Adrenal gland (tissue), 5 donors: Measurements from ENCODE around the gene CD7.

Source experiments
- CTCF ChIP-seq, 6 experiments: fragments of 450-650 bp in 4 of 6; fragments of 200-600 bp in 2 of 6; sonication (generic) in 1 of 6; IDR thresholded peaks; 1 replicate in 5 of 6; 2 replicates in 1 of 6; pipeline versions ENCODE4 v1.5.1 to v1.8.0; 2016 to 2021; ENCODE audit warnings: antibody characterized with exemption in 6 of 6, mild to moderate bottlenecking in 2 of 6, moderate library complexity in 1 of 6
- POLR2A ChIP-seq, 2 donors: fragments of 450-650 bp; IDR thresholded peaks; one replicate each; pipeline ENCODE4 v1.6.1; 2017; ENCODE audit warnings: antibody characterized with exemption in 2 of 2, mild to moderate bottlenecking in 2 of 2, moderate library complexity in 1 of 2
- donor health status: DM: no; HTN: no; CAD: no.

GRCh38 chr17:82321947-82322466 is 4.6 kb upstream of the CD7 start:
- TF ChIP-seq POLR2A (IDR thresholded peaks at IDR 0.05) (no peak), CTCF (IDR thresholded peaks at IDR 0.05) (no peak)
